ENCODE data around the gene KRTAP5-2. TPM values are rescaled to one million over a fixed set of nuclear protein-coding genes. Genes with fewer than 3 reads are reported as not detected.

The KRTAP5-2 gene, protein sequence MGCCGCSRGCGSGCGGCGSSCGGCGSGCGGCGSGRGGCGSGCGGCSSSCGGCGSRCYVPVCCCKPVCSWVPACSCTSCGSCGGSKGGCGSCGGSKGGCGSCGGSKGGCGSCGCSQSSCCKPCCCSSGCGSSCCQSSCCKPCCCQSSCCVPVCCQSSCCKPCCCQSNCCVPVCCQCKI
- total RNA-seq: not detected in 2 replicates

GRCh38 chr11:1597994-1598380 lies at the start of gene KRTAP5-2:
Gene KRTAP5-2, minus strand, starts transcription at chr11:1598294. Its CDS starts 44 bp downstream, at chr11:1598250.

DNA sequence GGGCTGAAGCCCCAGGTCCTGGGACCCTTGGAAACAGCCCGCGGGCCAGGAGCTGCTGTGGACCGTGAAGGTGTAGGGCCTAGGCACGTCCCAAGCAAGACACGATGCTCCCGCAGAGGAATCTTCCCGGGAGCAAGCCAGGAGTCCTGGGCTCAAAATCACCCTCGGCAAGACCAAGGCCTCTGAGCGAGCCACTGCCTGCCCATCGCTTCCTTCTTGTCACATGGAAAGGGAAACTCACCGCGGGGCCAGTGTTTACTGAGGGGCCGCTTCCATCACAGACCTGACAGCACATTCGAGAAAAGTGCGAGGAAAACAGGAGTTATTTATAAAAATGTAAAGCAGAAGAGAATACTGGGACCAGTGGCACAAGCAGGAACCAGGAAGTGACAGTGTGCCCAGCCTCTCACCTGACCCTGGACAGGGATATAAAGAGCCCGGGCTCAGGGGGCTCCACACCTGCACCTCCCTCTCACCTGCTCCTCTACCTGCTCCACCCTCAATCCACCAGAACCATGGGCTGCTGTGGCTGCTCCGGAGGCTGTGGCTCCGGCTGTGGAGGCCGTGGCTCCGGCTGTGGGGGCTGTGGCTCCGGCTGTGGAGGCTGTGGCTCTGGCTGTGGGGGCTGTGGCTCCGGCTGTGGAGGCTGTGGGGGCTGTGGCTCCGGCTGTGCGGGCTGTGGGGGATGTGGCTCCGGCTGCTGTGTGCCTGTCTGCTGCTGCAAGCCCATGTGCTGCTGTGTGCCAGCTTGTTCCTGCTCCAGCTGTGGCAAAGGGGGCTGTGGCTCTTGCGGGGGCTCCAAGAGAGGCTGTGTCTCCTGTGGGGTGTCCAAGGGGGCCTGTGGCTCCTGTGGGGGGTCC lies 31.5 kb upstream of the KRTAP5-2 start, which contains the start of gene KRTAP5-5:
KRTAP5-5 (plus strand) TSS at position 450 of the 860 bp plus-strand sequence; CDS start at position 516, 66 bp downstream.

DNA sequence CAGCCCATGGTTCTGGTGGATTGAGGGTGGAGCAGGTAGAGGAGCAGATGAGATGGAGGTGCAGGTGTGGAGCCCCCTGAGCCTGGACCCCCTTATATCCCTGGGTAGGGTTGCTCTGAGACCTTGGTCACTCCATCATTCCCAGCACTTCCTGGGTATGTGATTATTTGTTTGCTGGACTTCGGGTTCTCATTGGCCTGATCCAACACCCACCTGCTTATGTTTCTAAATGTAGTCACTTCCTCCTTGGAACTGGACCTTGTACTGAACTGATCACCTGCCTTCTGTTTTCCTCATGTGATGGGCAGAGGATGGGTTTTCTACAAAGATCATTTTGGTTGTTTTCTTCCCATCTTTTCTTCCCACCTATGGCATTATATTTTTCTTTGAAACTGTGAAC lies 24.0 kb upstream of the KRTAP5-2 start, which contains the start of gene KRTAP5-4:
KRTAP5-4 (minus strand) TSS at position 53 of the 400 bp plus-strand sequence; CDS start at position 8, 45 bp downstream.

GRCh38 chr11:1608363-1608762 lies 10.3 kb upstream of the KRTAP5-2 start, which contains the start of gene KRTAP5-3:
Gene KRTAP5-3, minus strand, starts transcription at chr11:1608463. Its CDS starts 78 bp downstream, at chr11:1608385.

GRCh38 chr11:1584661-1585370 lies 13.3 kb downstream of the KRTAP5-2 start, which contains the start of gene KRTAP5-1:
Gene KRTAP5-1, minus strand, starts transcription at chr11:1585283. Its CDS starts 34 bp downstream, at chr11:1585249.

DNA sequence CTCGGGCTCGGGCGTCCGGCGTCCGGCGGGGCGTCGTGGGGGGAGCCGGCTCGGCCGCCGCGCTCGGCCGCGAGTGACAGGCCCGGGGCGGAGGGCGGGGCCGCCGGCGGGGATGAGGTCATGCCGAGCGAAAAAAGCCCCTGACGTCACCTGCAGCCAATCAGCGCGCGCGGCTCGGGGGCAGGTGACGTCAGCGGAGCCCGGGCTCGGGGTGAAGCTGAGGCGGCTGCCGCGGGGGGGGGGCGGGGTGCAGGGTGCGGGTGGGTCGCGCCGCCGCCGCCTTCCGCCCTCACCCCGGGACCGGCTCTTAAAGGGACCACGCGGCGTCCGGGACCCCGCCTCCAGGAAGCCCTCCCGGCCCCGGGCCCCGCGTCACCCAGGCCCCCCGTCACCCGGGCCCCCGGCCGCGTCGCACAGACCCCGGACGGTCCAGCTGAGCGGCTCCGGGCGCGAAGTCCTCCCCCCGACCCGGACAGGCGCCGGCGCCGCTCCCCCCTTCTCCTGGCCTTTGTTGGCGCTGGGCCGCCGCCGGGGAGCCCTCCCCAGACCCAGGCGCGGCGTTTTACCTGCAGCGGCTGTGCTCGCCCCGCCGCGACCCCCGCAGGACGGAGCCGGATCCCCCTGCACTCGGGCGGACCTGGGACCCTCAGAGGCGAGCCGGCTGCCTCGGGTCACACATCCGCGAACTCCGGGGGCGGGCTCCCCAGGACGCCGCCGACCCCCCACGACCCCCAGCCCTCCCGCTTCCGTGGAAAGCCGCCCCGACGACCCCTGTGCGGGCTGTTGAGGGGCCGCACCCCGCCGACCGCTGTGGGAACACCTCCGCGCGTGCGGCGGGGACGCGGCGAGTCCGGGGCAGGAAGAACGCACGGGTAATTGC lies 25.7 kb downstream of the KRTAP5-2 start, which contains the start of gene DUSP8:
DUSP8 (minus strand) TSS at position 75 of the 880 bp plus-strand sequence. CDS start 6,445 bp downstream, outside the sequence.

Other genes starting within 250 kb of the KRTAP5-2 start
- gene BRSK2, start 208.4 kb downstream of the KRTAP5-2 start, total RNA-seq: not detected in 2 replicates
- 11.1 and 20.2 TPM in 2 replicates for gene MOB2, start 111.5 kb downstream of the KRTAP5-2 start, total RNA-seq
- 0.05 TPM in 1 of 2 replicates, not detected in the other for gene DUSP8, start 26.0 kb downstream of the KRTAP5-2 start, total RNA-seq
- gene KRTAP5-1, start 13.0 kb downstream of the KRTAP5-2 start, total RNA-seq: not detected in 2 replicates
- not detected in 2 replicates for gene KRTAP5-3, start 10.2 kb upstream of the KRTAP5-2 start, total RNA-seq
- not detected in 2 replicates for gene KRTAP5-4, start 23.8 kb upstream of the KRTAP5-2 start, total RNA-seq
- gene KRTAP5-5, start 31.5 kb upstream of the KRTAP5-2 start, total RNA-seq: not detected in 2 replicates
- not detected in 2 replicates for gene KRTAP5-6, start 98.9 kb upstream of the KRTAP5-2 start, total RNA-seq
- gene IFITM10, start 152.3 kb upstream of the KRTAP5-2 start, total RNA-seq: 0.44 and 1.6 TPM in 2 replicates
- gene CTSD, start 165.6 kb upstream of the KRTAP5-2 start, total RNA-seq: 454 and 486 TPM in 2 replicates
- not detected in 2 replicates for gene SYT8, start 236.7 kb upstream of the KRTAP5-2 start, total RNA-seq
- not detected in 2 replicates for gene TNNI2, start 240.7 kb upstream of the KRTAP5-2 start, total RNA-seq